Caco-2 (cell line): Measurements from ENCODE around the gene FANCC. TPM values are rescaled to one million over a fixed set of nuclear protein-coding genes. Genes with fewer than 3 reads are reported as not detected.

Experiments used
- BruUV-seq: library from RNA; stranded (reverse); fragments of 400-500 nt; replicated peaks from 2 replicates; lab custom pipeline; 2021; lab: Mats Ljungman, UMichigan
- CTCF ChIA-PET: fragments of 300-600 bp; sonication (Branson Sonifier 250); formaldehyde crosslinking; loops from one replicate; lab custom pipeline; 2022; ENCODE audit warnings: antibody characterized with exemption; lab: Charles Lee
- POLR2A ChIA-PET: fragments of 300-600 bp; sonication (Branson Sonifier 250); formaldehyde crosslinking; loops from one replicate; lab custom pipeline; 2022; ENCODE audit warnings: antibody characterized with exemption; lab: Charles Lee
- DNase-seq, 2 experiments: peaks; one replicate each; pipeline versions ENCODE4 v3.0.0 to v3.0.0-alpha.2; 2020 to 2022
- H3K27me3 ChIP-seq: replicated peaks from 2 replicates; pipeline ENCODE4 v1.6.0; 2011; ENCODE audit warnings: low read length; ENCODE audit not compliant: control insufficient read depth, insufficient read depth
- H3K36me3 ChIP-seq: 2 replicates; pipeline ENCODE4 v1.5.1; 2011; ENCODE audit warnings: low read length; ENCODE audit not compliant: control insufficient read depth, insufficient read depth
- H3K4me1 ChIP-seq: fragments of 250-450 bp; sonication (Bioruptor Pico); 2 replicates; pipeline ENCODE4 v1.5.1; 2020; ENCODE audit warnings: mild to moderate bottlenecking
- H3K4me3 ChIP-seq: 2 replicates; pipeline ENCODE4 v1.5.1; 2011; ENCODE audit warnings: low read depth, mild to moderate bottlenecking, control low read depth, low read length
- H3K9me3 ChIP-seq: fragments of 250-450 bp; sonication (Bioruptor Pico); 2 replicates; pipeline ENCODE4 v1.5.1; 2020; ENCODE audit warnings: mild to moderate bottlenecking, moderate library complexity
- H3K27ac Mint-ChIP-seq: one replicate; pipeline ENCODE4 v1.8.0; 2022; ENCODE audit warnings: mixed read lengths; ENCODE audit not compliant: unreplicated experiment
- H3K27me3 Mint-ChIP-seq: one replicate; pipeline ENCODE4 v1.8.0; 2022; ENCODE audit warnings: mixed read lengths; ENCODE audit not compliant: insufficient read depth, unreplicated experiment
- H3K36me3 Mint-ChIP-seq: one replicate; pipeline ENCODE4 v1.8.0; 2022; ENCODE audit warnings: mild to moderate bottlenecking, mixed read lengths; ENCODE audit not compliant: insufficient read depth, unreplicated experiment
- H3K4me1 Mint-ChIP-seq: one replicate; pipeline ENCODE4 v1.8.0; 2022; ENCODE audit warnings: low read depth, mixed read lengths; ENCODE audit not compliant: unreplicated experiment
- H3K4me3 Mint-ChIP-seq: one replicate; pipeline ENCODE4 v1.8.0; 2022; ENCODE audit warnings: mild to moderate bottlenecking, moderate library complexity, mixed read lengths; ENCODE audit not compliant: unreplicated experiment
- H3K9me3 Mint-ChIP-seq: one replicate; pipeline ENCODE4 v1.8.0; 2022; ENCODE audit warnings: mixed read lengths; ENCODE audit not compliant: unreplicated experiment
- CTCF ChIP-seq, 2 experiments: fragments of 200-600 bp in 1 of 2; IDR thresholded peaks; 1 replicate in 1 of 2; 2 replicates in 1 of 2; pipeline versions ENCODE4 v1.5.1 to v1.8.0; 2011 to 2022; ENCODE audit warnings: antibody characterized with exemption in 1 of 2, control low read depth in 1 of 2, inconsistent platforms in 1 of 2, low read depth in 1 of 2, low read length in 1 of 2, mild to moderate bottlenecking in 1 of 2, moderate library complexity in 1 of 2; ENCODE audit not compliant: insufficient read depth in 1 of 2, severe bottlenecking in 1 of 2, unreplicated experiment in 1 of 2
- intact Hi-C: fragments of 100-400 bp; cut with micrococcal nuclease; formaldehyde crosslinking; loops from one replicate; pipeline ENCODE4 v1.10.0; 2022; ENCODE audit not compliant: unreplicated experiment
- total RNA-seq: library from RNA; stranded (reverse); gene quantifications from 2 replicates; pipeline ENCODE4 v1.2.3, GENCODE V29; 2022

The FANCC gene
- total RNA-seq, 1 experiment from 2014 or later = 29.2 TPM

- H3K27me3 ChIP-seq = no peaks in the 10 kb centered on the region
- Mint-ChIP-seq H3K27ac (peak overlapping the region; percentile 22), H3K27me3 (no peaks in the 10 kb centered on the region), H3K4me3 (no peak overlapping the region), H3K9me3 (peaks cover 22% of the 10 kb centered on the region), H3K4me1 (peaks cover 7% of the 10 kb centered on the region), H3K36me3 (no peaks in the 10 kb centered on the region)
- intact Hi-C loops = no loop called here
- BruUV-seq = no TSS peak
- no peak for DNase-seq
- peaks cover 10% of the 10 kb centered on the region for H3K9me3 ChIP-seq
- no peaks in the 10 kb centered on the region for H3K4me1 ChIP-seq
- no peak overlapping the region for H3K4me3 ChIP-seq
- TF ChIP-seq CTCF (IDR thresholded peaks at IDR 0.05; ENCODE audit: insufficient read depth in 1 of 2, low read depth in 1 of 2, low read length in 1 of 2, severe bottlenecking in 1 of 2, unreplicated experiment in 1 of 2) = no peak
- ChIA-PET POLR2A (no interaction called here), CTCF (interaction anchor here (0.6 kb wide), 1 partner anchor 615 kb away, joined by 3 read pairs; no protein-coding TSS in a partner anchor)
- H3K36me3 ChIP-seq = no peaks in the 10 kb centered on the region
Measured at GRCh38 chr9:95284162-95285080, 33.1 kb downstream of the FANCC start.

- ChIA-PET POLR2A (no interaction called here), CTCF (no interaction called here)
- BruUV-seq = no TSS peak
- DNase-seq = no peak
- Histone ChIP-seq H3K4me3 (no peak overlapping the region), H3K4me1 (no peaks in the 10 kb centered on the region), H3K9me3 (peaks cover 10% of the 10 kb centered on the region), H3K27me3 (no peaks in the 10 kb centered on the region), H3K36me3 (no peaks in the 10 kb centered on the region)
- TF ChIP-seq CTCF (IDR thresholded peaks at IDR 0.05; ENCODE audit: insufficient read depth in 1 of 2, low read depth in 1 of 2, low read length in 1 of 2, severe bottlenecking in 1 of 2, unreplicated experiment in 1 of 2) = no peak
- Mint-ChIP-seq H3K4me3 (no peak overlapping the region), H3K27me3 (no peaks in the 10 kb centered on the region), H3K4me1 (peaks cover 7% of the 10 kb centered on the region), H3K9me3 (peaks cover 22% of the 10 kb centered on the region), H3K27ac (no peak overlapping the region), H3K36me3 (no peaks in the 10 kb centered on the region)
- intact Hi-C loops = no loop called here
Measured at GRCh38 chr9:95283673-95284072, 33.8 kb downstream of the FANCC start.

GRCh38 chr9:95282332-95282731 lies 35.2 kb downstream of the FANCC start:
- H3K9me3 ChIP-seq = peaks cover 10% of the 10 kb centered on the region
- no peak for DNase-seq
- peaks cover 7% of the 10 kb centered on the region for H3K4me1 Mint-ChIP-seq
- POLR2A ChIA-PET = no interaction called here
- TF ChIP-seq CTCF (IDR thresholded peaks at IDR 0.05; ENCODE audit: insufficient read depth in 1 of 2, low read depth in 1 of 2, low read length in 1 of 2, severe bottlenecking in 1 of 2, unreplicated experiment in 1 of 2) = no peak
- BruUV-seq = no TSS peak
- H3K36me3 ChIP-seq = no peaks in the 10 kb centered on the region
- no peaks in the 10 kb centered on the region for H3K4me1 ChIP-seq
- no peak overlapping the region for H3K4me3 ChIP-seq
- CTCF ChIA-PET = no interaction called here
- H3K27me3 Mint-ChIP-seq = no peaks in the 10 kb centered on the region
- H3K4me3 Mint-ChIP-seq = no peak overlapping the region
- H3K27ac Mint-ChIP-seq = no peak overlapping the region
- no peaks in the 10 kb centered on the region for H3K36me3 Mint-ChIP-seq
- H3K27me3 ChIP-seq = no peaks in the 10 kb centered on the region
- intact Hi-C loops = no loop called here
- H3K9me3 Mint-ChIP-seq = peaks cover 22% of the 10 kb centered on the region
